Effector memory CD8-positive, alpha-beta T cell (primary cell): Measurements from ENCODE around the gene SYMPK.

Source experiments
- ATAC-seq: fragments of 150-1000 bp; cut with Tn5 transposase; replicated peaks from 2 replicates; pipeline ENCODE4 v1.10.0; 2021; ENCODE audit warnings: mild to moderate bottlenecking, moderate library complexity
- DNase-seq, 3 experiments: peaks; one replicate each; pipeline ENCODE4 v3.0.0; 2021
- H3K27ac Mint-ChIP-seq, 2 donors: one replicate each; pipeline ENCODE4 v1.8.0; 2022; ENCODE audit warnings: mild to moderate bottlenecking in 2 of 2, mixed read lengths in 2 of 2, moderate library complexity in 2 of 2
- H3K27me3 Mint-ChIP-seq, 2 donors: one replicate each; pipeline ENCODE4 v1.8.0; 2022; ENCODE audit warnings: mixed read lengths in 2 of 2
- H3K36me3 Mint-ChIP-seq: one replicate; pipeline ENCODE4 v1.8.0; 2022; ENCODE audit warnings: mild to moderate bottlenecking, moderate library complexity, mixed read lengths; ENCODE audit not compliant: insufficient read depth
- H3K4me1 Mint-ChIP-seq, 2 donors: one replicate each; pipeline ENCODE4 v1.8.0; 2022; ENCODE audit warnings: low read depth in 2 of 2, mixed read lengths in 2 of 2
- H3K4me3 Mint-ChIP-seq, 2 donors: one replicate each; pipeline ENCODE4 v1.8.0; 2022; ENCODE audit warnings: mild to moderate bottlenecking in 2 of 2, mixed read lengths in 2 of 2, moderate library complexity in 2 of 2
- H3K9me3 Mint-ChIP-seq, 2 donors: one replicate each; pipeline ENCODE4 v1.8.0; 2022; ENCODE audit warnings: mixed read lengths in 2 of 2

The SYMPK gene

DNA sequence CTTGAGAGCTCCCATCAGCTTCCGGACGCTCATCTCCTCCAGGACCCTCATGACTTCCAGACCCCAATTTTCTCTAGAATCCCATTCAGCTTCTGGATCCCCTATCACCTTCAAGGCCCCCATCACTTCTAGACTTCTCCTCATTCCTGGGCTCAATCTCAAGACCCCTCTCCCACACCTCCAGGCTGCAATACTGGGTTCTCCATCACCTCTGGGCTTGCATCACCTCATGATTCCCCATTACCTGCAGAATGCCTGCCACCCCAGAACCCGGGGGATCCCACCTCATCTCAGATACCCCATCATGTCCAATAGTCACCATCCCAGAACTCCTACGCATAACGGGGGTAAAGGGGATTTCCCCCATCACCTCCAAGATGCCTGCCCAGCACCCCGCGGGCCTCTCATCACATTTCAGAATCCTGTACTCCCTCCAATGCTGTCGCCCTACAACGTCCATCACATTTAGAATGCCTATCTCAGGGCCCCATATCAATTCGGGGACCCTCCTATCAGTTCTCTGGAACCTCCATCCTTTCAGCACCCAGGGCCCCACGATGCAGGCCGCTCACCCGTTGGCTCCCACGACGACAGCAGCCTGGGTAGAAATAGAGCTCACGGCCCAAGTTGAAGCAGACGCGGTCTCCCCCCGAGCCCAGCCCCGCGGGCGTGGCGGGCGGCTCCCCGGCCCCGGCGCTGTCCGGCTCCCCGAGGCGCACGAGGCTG lies 71.0 kb downstream of the SYMPK start:
- H3K4me3 Mint-ChIP-seq = peak overlapping the region; percentile 81 to 89
- H3K9me3 Mint-ChIP-seq = no peaks in the 10 kb centered on the region
- H3K27me3 Mint-ChIP-seq = peaks cover 0 to 27% of the 10 kb centered on the region in 2 donors
- peaks cover 44% of the 10 kb centered on the region for H3K36me3 Mint-ChIP-seq
- ATAC-seq = no peak
- peak overlapping the region; percentile 73 to 90 for H3K27ac Mint-ChIP-seq
- no peak for DNase-seq
- peaks cover 36 to 42% of the 10 kb centered on the region in 2 donors for H3K4me1 Mint-ChIP-seq

DNA sequence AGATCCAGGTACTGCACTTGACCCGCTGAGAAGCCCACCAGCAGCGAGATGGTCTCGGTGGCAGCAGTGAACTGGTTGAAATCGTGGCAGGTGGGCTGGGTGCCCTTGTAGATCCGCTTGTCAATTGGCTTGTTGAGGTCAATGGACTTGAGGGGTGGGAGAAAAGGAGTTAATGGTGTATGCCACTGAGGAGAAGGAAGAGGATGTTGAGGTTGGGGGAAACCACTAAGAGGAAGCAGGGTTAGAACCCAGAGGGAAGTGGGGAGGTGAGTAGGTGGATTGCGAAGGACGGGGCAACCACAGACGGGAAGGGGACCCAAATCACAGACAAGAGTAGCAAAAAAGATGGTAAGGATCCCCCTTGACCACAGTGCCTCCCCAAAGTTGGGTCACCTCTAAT lies 72.0 kb downstream of the SYMPK start:
- peak in 2 of 3 experiments; percentile 23 to 24 for DNase-seq
- peak; percentile 32 for ATAC-seq

DNA sequence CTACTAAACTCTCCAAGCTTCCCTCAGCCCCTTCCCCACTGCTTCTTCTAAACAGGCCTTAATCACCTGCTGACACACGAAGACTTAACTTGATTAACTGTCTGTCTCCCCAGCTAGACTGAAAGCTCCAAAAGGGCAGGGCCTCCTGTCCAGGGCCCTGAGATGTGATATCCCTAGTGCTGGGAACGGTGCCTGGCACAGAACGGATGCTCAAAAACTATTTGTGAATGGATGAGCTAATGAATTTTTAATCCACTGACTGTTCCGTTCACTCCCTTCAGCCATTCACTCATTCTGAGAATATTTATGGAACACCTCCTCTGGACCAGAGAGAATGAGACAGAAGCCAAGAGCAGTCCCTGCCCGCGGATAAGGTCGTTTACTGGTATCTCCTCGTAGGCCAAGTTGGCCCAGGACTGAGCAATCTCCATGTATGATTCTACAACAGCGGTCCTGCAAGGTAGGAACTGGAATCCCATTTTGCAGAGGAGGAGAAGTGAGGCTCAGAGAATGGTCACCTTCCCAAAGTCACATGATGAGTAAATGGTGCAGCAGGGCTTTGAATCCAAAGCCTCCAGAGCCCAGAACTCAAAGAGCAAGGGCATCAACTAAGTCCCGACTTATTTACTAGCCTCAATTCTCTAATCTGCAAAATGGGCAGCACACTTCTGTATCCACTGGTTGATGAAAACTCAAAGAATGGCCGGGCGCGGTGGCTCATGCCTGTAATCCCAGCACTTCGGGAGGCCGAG lies 73.7 kb downstream of the SYMPK start:
- ATAC-seq (no peak), DNase-seq (no peak)
- Mint-ChIP-seq H3K27me3 (no peaks in the 10 kb centered on the region), H3K9me3 (no peaks in the 10 kb centered on the region), H3K27ac (no peak overlapping the region), H3K4me1 (peaks cover 36 to 38% of the 10 kb centered on the region in 2 donors), H3K4me3 (no peak overlapping the region), H3K36me3 (peaks cover 41% of the 10 kb centered on the region)

More for the DNA sequence above, 72.0 kb downstream of the SYMPK start:
- Mint-ChIP-seq H3K36me3 (peaks cover 44% of the 10 kb centered on the region), H3K4me1 (peaks cover 36 to 42% of the 10 kb centered on the region in 2 donors), H3K4me3 (peak overlapping the region; percentile 81 to 89), H3K27me3 (peaks cover 0 to 17% of the 10 kb centered on the region in 2 donors), H3K9me3 (no peaks in the 10 kb centered on the region), H3K27ac (peak overlapping the region; percentile 61 to 73)

DNA sequence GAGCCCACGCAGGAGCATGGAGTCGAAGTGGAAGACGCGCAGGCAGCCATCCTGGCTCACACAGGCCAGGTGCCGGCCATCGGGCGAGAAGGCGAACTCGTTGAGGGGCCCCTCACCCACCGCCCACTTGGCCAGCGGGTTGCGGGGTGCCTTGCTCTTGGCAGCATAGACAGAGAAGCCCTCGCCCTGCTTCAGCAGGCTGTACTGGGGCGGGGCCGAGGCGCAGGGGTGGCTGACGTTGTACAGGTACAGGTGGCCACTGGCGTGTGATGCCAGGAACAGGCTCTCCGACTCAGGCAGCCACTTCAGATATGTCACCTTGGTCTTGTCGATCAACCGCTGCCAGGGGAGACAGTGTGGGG lies 76.4 kb downstream of the SYMPK start:
- no peak overlapping the region for H3K4me3 Mint-ChIP-seq
- DNase-seq (no peak), ATAC-seq (no peak)
- peaks cover 16 to 20% of the 10 kb centered on the region in 2 donors for H3K4me1 Mint-ChIP-seq
- H3K27me3 Mint-ChIP-seq = no peaks in the 10 kb centered on the region
- peaks cover 19% of the 10 kb centered on the region for H3K36me3 Mint-ChIP-seq
- H3K27ac Mint-ChIP-seq = no peak overlapping the region
- H3K9me3 Mint-ChIP-seq = no peaks in the 10 kb centered on the region

- Mint-ChIP-seq H3K36me3 (peaks cover 19% of the 10 kb centered on the region), H3K4me1 (peaks cover 13 to 17% of the 10 kb centered on the region in 2 donors), H3K4me3 (no peak overlapping the region), H3K9me3 (no peaks in the 10 kb centered on the region), H3K27ac (no peak overlapping the region), H3K27me3 (peaks cover 0 to 4% of the 10 kb centered on the region in 2 donors)
- ATAC-seq = no peak
- no peak for DNase-seq
These were observed 77.0 kb downstream of the SYMPK start for GRCh38 chr19:45785781-45786532.

DNA sequence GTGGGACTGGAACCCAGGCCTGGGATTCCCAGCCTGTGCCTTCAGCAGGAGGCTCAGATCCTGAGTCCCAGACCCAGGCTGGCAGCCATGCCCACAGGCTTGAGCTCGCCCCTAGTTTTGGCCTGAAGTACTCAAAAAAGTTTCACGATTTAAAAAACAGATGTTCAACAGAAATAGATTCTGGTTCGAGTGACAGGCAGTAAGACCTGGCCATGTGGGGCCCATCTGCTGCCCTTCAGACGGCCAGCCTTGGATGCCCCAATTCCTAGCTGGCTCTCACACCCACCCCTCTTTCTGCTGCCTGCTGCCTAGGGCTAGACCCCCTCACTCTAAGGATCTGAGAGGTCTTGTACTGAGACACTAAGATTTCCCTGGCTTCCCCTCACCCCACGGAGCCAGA lies 77.8 kb downstream of the SYMPK start:
- peaks cover 15% of the 10 kb centered on the region for H3K36me3 Mint-ChIP-seq

GRCh38 chr19:45784096-45784495 lies 78.9 kb downstream of the SYMPK start:
- peaks cover 19 to 22% of the 10 kb centered on the region in 2 donors for H3K4me1 Mint-ChIP-seq
- no peak overlapping the region for H3K27ac Mint-ChIP-seq
- H3K9me3 Mint-ChIP-seq = no peaks in the 10 kb centered on the region
- peaks cover 10% of the 10 kb centered on the region for H3K36me3 Mint-ChIP-seq
- no peak for DNase-seq
- ATAC-seq = no peak
- H3K4me3 Mint-ChIP-seq = no peak overlapping the region
- peaks cover 3 to 22% of the 10 kb centered on the region in 2 donors for H3K27me3 Mint-ChIP-seq

More for the DNA sequence above, 77.8 kb downstream of the SYMPK start:
- H3K4me1 Mint-ChIP-seq = peaks cover 12 to 13% of the 10 kb centered on the region in 2 donors
- peaks cover 0 to 12% of the 10 kb centered on the region in 2 donors for H3K27me3 Mint-ChIP-seq
- DNase-seq = no peak
- no peak overlapping the region for H3K27ac Mint-ChIP-seq
- no peak overlapping the region for H3K4me3 Mint-ChIP-seq
- no peak for ATAC-seq
- H3K9me3 Mint-ChIP-seq = no peaks in the 10 kb centered on the region

DNA sequence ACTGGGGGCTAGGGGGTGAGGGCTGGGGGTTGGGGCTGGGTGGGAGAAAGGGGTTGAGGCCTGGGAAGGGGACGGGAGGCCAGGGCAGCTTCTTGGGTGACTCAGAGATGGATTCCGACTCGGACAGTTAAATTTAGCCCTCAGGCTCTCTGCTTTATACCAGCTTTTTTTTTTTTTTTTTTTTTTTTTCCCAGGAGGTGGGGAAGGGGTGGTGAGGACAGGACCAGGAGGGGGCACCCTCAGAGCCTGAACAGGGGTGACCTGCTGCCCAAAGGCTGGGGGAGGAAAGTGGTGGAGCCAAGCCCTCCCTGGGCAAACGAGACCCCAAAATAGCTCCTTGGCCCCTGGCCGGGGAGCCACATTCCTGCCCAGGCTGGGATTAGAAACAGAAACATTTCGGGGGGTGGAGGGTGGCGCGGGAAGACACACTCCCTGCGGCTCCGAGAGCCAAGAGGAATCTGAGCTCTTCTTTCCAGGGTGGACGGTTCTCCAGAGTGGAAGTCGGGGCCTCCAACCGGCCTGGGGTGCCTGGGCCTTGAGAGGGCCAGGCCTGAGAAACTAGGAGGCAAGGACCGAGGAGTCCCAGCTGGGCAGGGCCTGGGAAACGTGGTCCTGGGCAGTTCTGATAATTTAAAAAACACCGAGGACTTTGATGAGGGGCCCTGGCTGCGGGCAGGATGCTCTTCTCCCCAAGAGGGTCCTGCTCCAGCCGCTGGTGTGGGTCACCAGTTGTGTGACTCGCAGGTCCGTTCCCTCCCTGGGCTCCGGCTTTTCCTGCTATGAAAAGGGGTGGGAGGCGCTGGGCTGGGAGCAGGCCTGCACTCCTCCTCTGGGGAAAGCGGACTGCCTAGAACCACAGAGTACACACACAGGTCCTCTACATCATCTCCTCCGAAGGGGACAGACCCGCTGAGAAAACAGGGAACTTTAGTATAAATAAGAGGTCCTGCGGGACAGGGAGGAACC lies 79.8 kb downstream of the SYMPK start:
- H3K27me3 Mint-ChIP-seq = peaks cover 6 to 28% of the 10 kb centered on the region in 2 donors
- no peak overlapping the region for H3K4me3 Mint-ChIP-seq
- peaks cover 8% of the 10 kb centered on the region for H3K36me3 Mint-ChIP-seq
- ATAC-seq = no peak
- no peaks in the 10 kb centered on the region for H3K9me3 Mint-ChIP-seq
- no peak overlapping the region for H3K27ac Mint-ChIP-seq
- DNase-seq = no peak
- peaks cover 26 to 27% of the 10 kb centered on the region in 2 donors for H3K4me1 Mint-ChIP-seq

GRCh38 chr19:45782162-45782691 lies 80.7 kb downstream of the SYMPK start, which contains the start of gene DMPK:
TSS of gene DMPK (minus strand) at chr19:45782490. CDS start at chr19:45782352, 138 bp downstream.
- Mint-ChIP-seq H3K4me3 (no peak within 1 kb of the TSS), H3K4me1 (peaks cover 21 to 25% of the 10 kb centered on the region in 2 donors), H3K36me3 (peaks cover 9% of the 10 kb centered on the region), H3K27ac (no peak within 1 kb of the TSS), H3K9me3 (no peaks in the 10 kb centered on the region), H3K27me3 (peaks cover 6 to 28% of the 10 kb centered on the region in 2 donors)
- ATAC-seq (no peak), DNase-seq (no peak)

GRCh38 chr19:45781214-45782161 lies 81.5 kb downstream of the SYMPK start:
- Mint-ChIP-seq H3K36me3 (peaks cover 11% of the 10 kb centered on the region), H3K9me3 (no peaks in the 10 kb centered on the region), H3K27ac (no peak overlapping the region), H3K4me3 (no peak overlapping the region), H3K27me3 (peaks cover 6 to 28% of the 10 kb centered on the region in 2 donors), H3K4me1 (peaks cover 21 to 25% of the 10 kb centered on the region in 2 donors)
- no peak for DNase-seq
- ATAC-seq = no peak

DNA sequence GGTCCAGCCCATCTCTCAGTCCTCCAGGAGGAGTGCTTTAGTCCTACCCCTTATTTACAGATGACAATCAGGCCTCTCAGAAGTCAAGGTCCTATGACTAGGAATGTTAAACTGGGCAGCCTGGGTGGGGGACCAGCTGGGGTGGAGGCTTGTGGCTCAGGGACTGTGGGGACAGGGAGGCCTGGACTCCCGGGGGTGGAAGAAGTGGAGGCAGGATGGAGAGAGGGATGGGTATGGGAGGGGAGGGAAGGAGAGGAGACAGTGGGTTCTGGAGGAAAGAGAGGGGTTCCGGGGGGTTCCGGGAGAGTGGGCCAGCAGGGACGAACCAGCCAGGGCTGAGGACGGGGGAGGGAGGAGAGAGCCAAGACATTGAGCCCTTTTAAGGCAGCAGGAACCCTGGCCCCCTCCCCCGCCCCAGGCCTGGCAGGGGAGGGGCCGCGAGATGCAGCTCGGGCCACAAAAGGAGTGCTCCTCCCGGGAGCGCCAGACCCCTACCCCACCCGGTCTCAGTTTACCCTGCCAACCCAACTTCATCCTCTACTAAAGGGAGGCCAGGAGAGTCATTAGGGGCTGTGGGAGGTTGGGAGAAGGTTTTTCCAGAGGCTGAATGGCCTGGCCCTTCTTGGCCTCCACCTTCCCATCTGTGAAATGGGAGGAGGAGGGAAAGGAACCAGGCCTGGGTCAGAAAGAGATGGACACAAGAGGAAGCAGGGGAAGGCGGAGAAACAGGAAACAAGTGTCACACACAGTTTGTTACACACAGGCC lies 82.3 kb downstream of the SYMPK start:
- H3K27ac Mint-ChIP-seq = no peak overlapping the region
- ATAC-seq = no peak
- H3K36me3 Mint-ChIP-seq = peaks cover 11% of the 10 kb centered on the region
- no peak for DNase-seq
- peaks cover 21 to 25% of the 10 kb centered on the region in 2 donors for H3K4me1 Mint-ChIP-seq
- H3K9me3 Mint-ChIP-seq = no peaks in the 10 kb centered on the region
- H3K4me3 Mint-ChIP-seq = no peak overlapping the region
- H3K27me3 Mint-ChIP-seq = peaks cover 6 to 28% of the 10 kb centered on the region in 2 donors
